ENCODE results near the gene TESPA1. TPM values are rescaled to one million over a fixed set of nuclear protein-coding genes. Genes with fewer than 3 reads are reported as not detected.

Gene TESPA1
- total and polyA plus RNA-seq, 2 of the 8 experiments (the other 6 are each of a cell fraction or from before 2014, with no cell fraction given): not detected

GRCh38 chr12:54924972-54925707, 59.4 kb downstream of the TESPA1 start:
- H3K4me2 ChIP-seq (ENCODE audit: insufficient read depth in 1 of 2, low read depth in 2 of 2, low read length in 2 of 2): no peak overlapping the region
- no peaks in the 10 kb centered on the region; a peak in 1 of 8 replicates for H3K36me3 ChIP-seq (ENCODE audit: control insufficient read depth in 2 of 4, insufficient read depth in 4 of 4, low read length in 3 of 4)
- H2BK12ac ChIP-seq (ENCODE audit: low read depth, low read length): no peak overlapping the region
- H3K27ac ChIP-seq (ENCODE audit: low read depth, low read length): no peak overlapping the region
- no peak overlapping the region for H2AK5ac ChIP-seq (ENCODE audit: low read depth, low read length)
- no peak overlapping the region for H3K18ac ChIP-seq (ENCODE audit: extremely low read depth, low read length)
- H3K56ac ChIP-seq (replicated peaks; ENCODE audit: insufficient read length, low read depth, low read length): no peak overlapping the region
- ChIA-PET CTCF (ENCODE audit: partially characterized antibody) (interaction anchor here (0.7 kb wide), 1 partner anchor 62 kb away, joined by 3 read pairs; no protein-coding TSS in a partner anchor), POLR2A (ENCODE audit: partially characterized antibody) (interaction anchor here (0.9 kb wide), 1 partner anchor 150 kb away, joined by 4 read pairs; no protein-coding TSS in a partner anchor)
- DNase-seq (ENCODE audit: low read depth in 1 of 2, low spot score in 2 of 2) (no peak), FAIRE-seq (no peak)
- no peak overlapping the region for H3K9ac ChIP-seq (replicated peaks in 1 of 4; ENCODE audit: extremely low read depth in 1 of 4, low read depth in 3 of 4, low read length in 3 of 4)
- no peak overlapping the region for H3K4me3 ChIP-seq (ENCODE audit: extremely low read depth in 1 of 4, insufficient read depth in 2 of 4, low read depth in 3 of 4, low read length in 4 of 4)
- H2BK120ac ChIP-seq (replicated peaks; ENCODE audit: low read depth, low read length): no peak overlapping the region
- H3K79me1 ChIP-seq (ENCODE audit: low read depth, low read length): no peaks in the 10 kb centered on the region
- no peak overlapping the region for H4K5ac ChIP-seq (ENCODE audit: insufficient read length, low read depth, low read length)
- H3K14ac ChIP-seq (ENCODE audit: insufficient read length): no peak overlapping the region
- H4K91ac ChIP-seq (replicated peaks; ENCODE audit: insufficient read length, low read length): no peak overlapping the region
- H3K23ac ChIP-seq (ENCODE audit: insufficient read length): no peak overlapping the region
- H2BK15ac ChIP-seq (ENCODE audit: low read length): no peak overlapping the region
- 85% methylated on average over 8 of the region's 8 CpGs; no CpG with 5 or more reads in 1 of the 2 experiments for WGBS, 2 experiments (ENCODE audit: extremely low coverage in 1 of 2, insufficient coverage in 1 of 2, insufficient read length in 1 of 2, insufficient replicate concordance in 2 of 2, low coverage in 1 of 2, low lambda C conversion rate in 2 of 2, missing lambda C conversion rate in 1 of 2)
- H2BK5ac ChIP-seq (ENCODE audit: low read depth, low read length): no peak overlapping the region
- no peaks in the 10 kb centered on the region for H3K23me2 ChIP-seq (ENCODE audit: low read depth, low read length)
- H3K4me1 ChIP-seq (replicated peaks in 1 of 4; ENCODE audit: control insufficient read depth in 3 of 4, insufficient read depth in 4 of 4, low read length in 3 of 4): peaks cover 0 to 5% (median 0%) of the 10 kb centered on the region in 4 experiments; a peak in 4 of 7 replicates
- no peak overlapping the region for H2BK20ac ChIP-seq (ENCODE audit: low read length)
- H2AFZ ChIP-seq (ENCODE audit: low read length): no peak overlapping the region
- no peak overlapping the region for H3K4ac ChIP-seq (replicated peaks; ENCODE audit: insufficient read length, low read depth, low read length)
- H4K8ac ChIP-seq (ENCODE audit: extremely low read depth, insufficient read depth, low read length): no peak overlapping the region
- H3K79me2 ChIP-seq (ENCODE audit: control insufficient read depth in 1 of 2, insufficient read depth in 2 of 2, low read length in 2 of 2): no peaks in the 10 kb centered on the region
- peaks cover 0 to 4% (median 0%) of the 10 kb centered on the region in 4 experiments; a peak in 3 of 7 replicates for H3K27me3 ChIP-seq (replicated peaks in 1 of 4; ENCODE audit: control insufficient read depth in 3 of 4, extremely low read depth in 1 of 4, insufficient read depth in 3 of 4, low read length in 3 of 4)
- peaks cover 11 to 12% of the 10 kb centered on the region in 2 experiments; a peak in 2 of 4 replicates for H3K9me3 ChIP-seq (ENCODE audit: insufficient read depth in 2 of 2, low read depth in 1 of 2, low read length in 1 of 2)
- no peaks in the 10 kb centered on the region for H4K20me1 ChIP-seq (replicated peaks in 1 of 2; ENCODE audit: control insufficient read depth in 1 of 2, insufficient read depth in 2 of 2, low read length in 2 of 2)
- TF ChIP-seq SRF (IDR thresholded peaks at IDR 0.05; ENCODE audit: low read depth, low read length) (no peak), POU5F1 (IDR thresholded peaks at IDR 0.05; ENCODE audit: low read depth, low read length) (no peak), JUND (IDR thresholded peaks at IDR 0.05; ENCODE audit: low read length) (no peak), JUN (IDR thresholded peaks at IDR 0.05; ENCODE audit: low read depth, low read length) (no peak), RAD21 (IDR thresholded peaks at IDR 0.05 in 1 of 2, conservative IDR thresholded peaks at IDR 0.05 in 1 of 2; ENCODE audit: low read depth in 2 of 2, low read length in 2 of 2) (no peak), SIX5 (IDR thresholded peaks at IDR 0.05; ENCODE audit: low read depth, low read length) (no peak), GABPA (IDR thresholded peaks at IDR 0.05; ENCODE audit: borderline replicate concordance, insufficient read depth, low read length) (no peak), TAF1 (IDR thresholded peaks at IDR 0.05; ENCODE audit: low read depth, low read length) (no peak), KDM5A (IDR thresholded peaks at IDR 0.05; ENCODE audit: low read length) (no peak)
- TF ChIP-seq, protein P1, sequence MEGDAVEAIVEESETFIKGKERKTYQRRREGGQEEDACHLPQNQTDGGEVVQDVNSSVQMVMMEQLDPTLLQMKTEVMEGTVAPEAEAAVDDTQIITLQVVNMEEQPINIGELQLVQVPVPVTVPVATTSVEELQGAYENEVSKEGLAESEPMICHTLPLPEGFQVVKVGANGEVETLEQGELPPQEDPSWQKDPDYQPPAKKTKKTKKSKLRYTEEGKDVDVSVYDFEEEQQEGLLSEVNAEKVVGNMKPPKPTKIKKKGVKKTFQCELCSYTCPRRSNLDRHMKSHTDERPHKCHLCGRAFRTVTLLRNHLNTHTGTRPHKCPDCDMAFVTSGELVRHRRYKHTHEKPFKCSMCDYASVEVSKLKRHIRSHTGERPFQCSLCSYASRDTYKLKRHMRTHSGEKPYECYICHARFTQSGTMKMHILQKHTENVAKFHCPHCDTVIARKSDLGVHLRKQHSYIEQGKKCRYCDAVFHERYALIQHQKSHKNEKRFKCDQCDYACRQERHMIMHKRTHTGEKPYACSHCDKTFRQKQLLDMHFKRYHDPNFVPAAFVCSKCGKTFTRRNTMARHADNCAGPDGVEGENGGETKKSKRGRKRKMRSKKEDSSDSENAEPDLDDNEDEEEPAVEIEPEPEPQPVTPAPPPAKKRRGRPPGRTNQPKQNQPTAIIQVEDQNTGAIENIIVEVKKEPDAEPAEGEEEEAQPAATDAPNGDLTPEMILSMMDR (IDR thresholded peaks at IDR 0.05; ENCODE audit: control extremely low read depth in 1 of 3, insufficient read depth in 1 of 3, low read depth in 1 of 3, low read length in 3 of 3): no peak
